Measurements from ENCODE around the gene JMJD1C. TPM values are rescaled to one million over a fixed set of nuclear protein-coding genes. Genes with fewer than 3 reads are reported as not detected.

JMJD1C gene
- total and polyA plus RNA-seq, 9 donors = 45.4 to 140 (median 78.2) TPM

DNA sequence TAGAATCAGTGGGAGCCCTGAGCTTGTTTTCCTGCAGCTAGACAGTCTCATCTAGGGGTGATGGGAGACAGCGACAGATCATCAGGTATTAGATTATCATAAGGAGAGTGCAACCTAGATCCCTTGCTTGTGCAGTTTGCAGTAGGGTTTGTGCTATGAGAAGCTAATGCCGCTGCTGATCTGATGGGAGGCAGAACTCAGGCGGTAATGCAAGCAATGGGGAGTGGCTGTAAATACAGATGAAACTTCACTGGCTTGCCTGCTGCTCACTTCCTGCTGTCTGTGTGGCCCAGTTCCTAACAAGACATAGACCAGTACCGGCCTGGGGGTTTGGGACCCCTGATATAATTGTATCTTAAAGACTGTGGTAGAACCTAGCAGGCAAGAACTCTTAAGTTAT lies 315.0 kb downstream of the JMJD1C start:
- H3K27ac ChIP-seq = no peak overlapping the region
- intact Hi-C loops (cut with DNase I) = loop anchor here in 2 of 4 donors (10.0 kb wide), 3 partner anchors 336 to 1996 kb away; partner anchors contain the start of gene EGR2 (in 1 of the 2)
- H3K36me3 ChIP-seq = no peaks in the 10 kb centered on the region
- no peak for DNase-seq
- no peak overlapping the region for H3K4me3 ChIP-seq
- no peaks in the 10 kb centered on the region for H3K27me3 ChIP-seq
- no peaks in the 10 kb centered on the region for H3K9me3 ChIP-seq
- WGBS, 3 donors = 93 to 98% (median 97%) methylated on average over 4 of the region's 4 CpGs
- no peak for TF ChIP-seq POLR2A (IDR thresholded peaks at IDR 0.05)
- no peak for TF ChIP-seq EP300 (IDR thresholded peaks at IDR 0.05)
- TF ChIP-seq, protein P1, sequence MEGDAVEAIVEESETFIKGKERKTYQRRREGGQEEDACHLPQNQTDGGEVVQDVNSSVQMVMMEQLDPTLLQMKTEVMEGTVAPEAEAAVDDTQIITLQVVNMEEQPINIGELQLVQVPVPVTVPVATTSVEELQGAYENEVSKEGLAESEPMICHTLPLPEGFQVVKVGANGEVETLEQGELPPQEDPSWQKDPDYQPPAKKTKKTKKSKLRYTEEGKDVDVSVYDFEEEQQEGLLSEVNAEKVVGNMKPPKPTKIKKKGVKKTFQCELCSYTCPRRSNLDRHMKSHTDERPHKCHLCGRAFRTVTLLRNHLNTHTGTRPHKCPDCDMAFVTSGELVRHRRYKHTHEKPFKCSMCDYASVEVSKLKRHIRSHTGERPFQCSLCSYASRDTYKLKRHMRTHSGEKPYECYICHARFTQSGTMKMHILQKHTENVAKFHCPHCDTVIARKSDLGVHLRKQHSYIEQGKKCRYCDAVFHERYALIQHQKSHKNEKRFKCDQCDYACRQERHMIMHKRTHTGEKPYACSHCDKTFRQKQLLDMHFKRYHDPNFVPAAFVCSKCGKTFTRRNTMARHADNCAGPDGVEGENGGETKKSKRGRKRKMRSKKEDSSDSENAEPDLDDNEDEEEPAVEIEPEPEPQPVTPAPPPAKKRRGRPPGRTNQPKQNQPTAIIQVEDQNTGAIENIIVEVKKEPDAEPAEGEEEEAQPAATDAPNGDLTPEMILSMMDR (IDR thresholded peaks at IDR 0.05) = no peak
- no peaks in the 10 kb centered on the region for H3K4me1 ChIP-seq (ENCODE audit: insufficient read depth)

DNA sequence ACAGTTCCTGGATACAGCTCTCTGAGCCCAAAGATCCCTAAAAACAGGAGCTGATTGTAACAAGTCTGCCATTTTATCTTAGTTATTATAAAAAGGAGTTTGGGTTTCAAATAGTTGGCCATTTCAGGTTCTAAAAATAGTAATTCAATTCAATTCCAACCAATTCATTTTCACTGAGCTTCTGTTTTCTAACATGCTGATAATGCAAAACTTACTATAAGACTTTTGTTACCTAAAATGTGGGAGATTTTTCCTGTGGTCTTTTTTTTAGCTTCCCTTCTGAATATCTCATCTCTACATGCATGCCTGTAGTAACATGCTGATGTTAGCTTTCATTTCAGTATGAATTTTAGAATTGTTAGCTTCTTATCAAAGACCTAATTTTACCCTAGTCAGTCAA lies 319.3 kb downstream of the JMJD1C start:
- Histone ChIP-seq H3K27me3 (no peaks in the 10 kb centered on the region), H3K36me3 (no peaks in the 10 kb centered on the region), H3K4me1 (ENCODE audit: insufficient read depth) (no peaks in the 10 kb centered on the region), H3K27ac (no peak overlapping the region), H3K4me3 (no peak overlapping the region), H3K9me3 (no peaks in the 10 kb centered on the region)
- intact Hi-C loops (cut with DNase I) = no loop called here
- no peak for DNase-seq
- TF ChIP-seq EP300 (IDR thresholded peaks at IDR 0.05) (no peak), POLR2A (IDR thresholded peaks at IDR 0.05) (no peak)

- H3K4me1 ChIP-seq (ENCODE audit: insufficient read depth) = no peaks in the 10 kb centered on the region
- TF ChIP-seq POLR2A (IDR thresholded peaks at IDR 0.05) = no peak
- TF ChIP-seq, protein P1 (IDR thresholded peaks at IDR 0.05) = no peak
- no peak for TF ChIP-seq EP300 (IDR thresholded peaks at IDR 0.05)
- H3K36me3 ChIP-seq = no peaks in the 10 kb centered on the region
- H3K27me3 ChIP-seq = no peaks in the 10 kb centered on the region
- H3K27ac ChIP-seq = no peak overlapping the region
- intact Hi-C loops (cut with DNase I) = no loop called here
- H3K9me3 ChIP-seq = no peaks in the 10 kb centered on the region
- H3K4me3 ChIP-seq = no peak overlapping the region
- no peak for DNase-seq
Observed at GRCh38 chr10:63145782-63146181, 320.0 kb downstream of the JMJD1C start.

GRCh38 chr10:63143987-63144386 lies 321.8 kb downstream of the JMJD1C start:
- no peak for DNase-seq
- Histone ChIP-seq H3K27ac (no peak overlapping the region), H3K27me3 (no peaks in the 10 kb centered on the region), H3K4me1 (ENCODE audit: insufficient read depth) (no peaks in the 10 kb centered on the region), H3K36me3 (no peaks in the 10 kb centered on the region), H3K9me3 (no peaks in the 10 kb centered on the region), H3K4me3 (no peak overlapping the region)
- WGBS, 3 donors = 63 to 75% (median 73%) methylated on average over 5 of the region's 5 CpGs
- intact Hi-C loops (cut with DNase I) = no loop called here
- TF ChIP-seq, protein P1 (IDR thresholded peaks at IDR 0.05) = no peak
- TF ChIP-seq EP300 (IDR thresholded peaks at IDR 0.05) (no peak), POLR2A (IDR thresholded peaks at IDR 0.05) (no peak)

DNA sequence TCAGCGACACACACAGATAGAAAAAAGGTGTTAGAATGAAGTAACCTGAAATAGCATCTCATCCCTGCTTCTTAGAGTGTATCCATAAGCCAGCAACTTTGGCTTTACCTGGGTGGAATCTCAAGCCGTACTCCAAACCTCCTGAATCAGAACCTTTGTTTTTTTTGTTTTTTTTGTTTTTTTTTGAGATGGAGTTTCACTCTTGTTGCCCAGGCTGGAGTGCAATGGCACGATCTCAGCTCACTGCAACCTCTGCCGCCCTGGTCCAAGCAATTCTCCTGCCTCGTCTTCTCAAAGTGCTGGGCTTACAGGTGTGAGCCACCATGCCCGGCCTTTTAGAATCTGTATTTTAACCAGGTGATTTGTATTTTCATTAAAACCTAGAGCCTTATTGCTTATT lies 323.6 kb downstream of the JMJD1C start:
- no peak overlapping the region for H3K27ac ChIP-seq
- no peaks in the 10 kb centered on the region for H3K4me1 ChIP-seq (ENCODE audit: insufficient read depth)
- H3K4me3 ChIP-seq = no peak overlapping the region
- no peaks in the 10 kb centered on the region for H3K9me3 ChIP-seq
- intact Hi-C loops (cut with DNase I) = no loop called here
- no peaks in the 10 kb centered on the region for H3K36me3 ChIP-seq
- WGBS, 3 donors = 94 to 95% (median 94%) methylated on average over 6 of the region's 6 CpGs
- TF ChIP-seq, protein P1 (IDR thresholded peaks at IDR 0.05) = no peak
- TF ChIP-seq POLR2A (IDR thresholded peaks at IDR 0.05) = no peak
- no peak for TF ChIP-seq EP300 (IDR thresholded peaks at IDR 0.05)
- no peak for DNase-seq
- no peaks in the 10 kb centered on the region for H3K27me3 ChIP-seq

All from ovary (tissue), 9 donors.